Measurements from ENCODE around the gene SUMO1.
A peak's percentile ranks its signal among the peaks of the same experiment; 100 is the strongest.
"Not testable (repeated sequence)": the region's sequence is repeated elsewhere in the genome, so short reads cannot be mapped to it uniquely, and the experiment has no call there.

The SUMO1 gene

GRCh38 chr2:202238234-202239197 is at the start of gene SUMO1:
Gene SUMO1, minus strand, starts transcription at chr2:202238597. Its CDS starts 146 bp downstream, at chr2:202238451.
- peak; percentile 89 to 92 (median 91) for DNase-seq

- no peak for DNase-seq
Measured at GRCh38 chr2:202286595-202286994, 48.2 kb upstream of the SUMO1 start.

- DNase-seq: peak; percentile 44 to 58 (median 50)
Measured at GRCh38 chr2:202278944-202279343, 40.5 kb upstream of the SUMO1 start.

- peak; percentile 30 to 73 (median 62) for DNase-seq
Measured at GRCh38 chr2:202278036-202278760, 39.8 kb upstream of the SUMO1 start.

- DNase-seq: peak; percentile 51 to 64 (median 62)
Measured at GRCh38 chr2:202276078-202276720, 37.8 kb upstream of the SUMO1 start.

GRCh38 chr2:202270487-202270886 is 32.1 kb upstream of the SUMO1 start:
- DNase-seq: no peak

GRCh38 chr2:202269585-202269984 is 31.2 kb upstream of the SUMO1 start:
- no peak for DNase-seq

- no peak for DNase-seq
Measured at GRCh38 chr2:202267495-202267894, 29.1 kb upstream of the SUMO1 start.

GRCh38 chr2:202265467-202266277 is 27.3 kb upstream of the SUMO1 start, which contains the start of gene NOP58:
Gene NOP58, plus strand, starts transcription at chr2:202265763. Its CDS starts 179 bp downstream, at chr2:202265942.
- peak; percentile 95 to 98 (median 97) for DNase-seq

- no peak for DNase-seq
Measured at GRCh38 chr2:202261531-202261930, 23.1 kb upstream of the SUMO1 start.

GRCh38 chr2:202251494-202251893 is 13.1 kb upstream of the SUMO1 start:
- DNase-seq: no peak

- no peak for DNase-seq
Measured at GRCh38 chr2:202249521-202250253, 11.3 kb upstream of the SUMO1 start.

- DNase-seq: not testable (repeated sequence)
Measured at GRCh38 chr2:202247710-202248109, 9.3 kb upstream of the SUMO1 start.

- peak; percentile 57 to 70 (median 63) for DNase-seq
Measured at GRCh38 chr2:202237787-202238233, 587 bp downstream of the SUMO1 start.

- no peak for DNase-seq
Measured at GRCh38 chr2:202221873-202222272, 16.5 kb downstream of the SUMO1 start.

GRCh38 chr2:202215179-202215578 is 23.2 kb downstream of the SUMO1 start:
- no peak for DNase-seq

- no peak for DNase-seq
Measured at GRCh38 chr2:202208526-202208925, 29.9 kb downstream of the SUMO1 start.

GRCh38 chr2:202204855-202205254 is 33.5 kb downstream of the SUMO1 start:
- DNase-seq: no peak

- no peak for DNase-seq
Measured at GRCh38 chr2:202203348-202203747, 35.0 kb downstream of the SUMO1 start.

GRCh38 chr2:202201220-202202160 is 36.9 kb downstream of the SUMO1 start:
- no peak for DNase-seq
